Lower lobe of right lung (tissue), 2 donors: ENCODE results near the gene EFNB1. TPM values are rescaled to one million over a fixed set of nuclear protein-coding genes. Genes with fewer than 3 reads are reported as not detected.

Source experiments
- ATAC-seq, 2 donors: fragments of 200-7000 bp; cut with Tn5 transposase; one replicate each; pipeline ENCODE4 v1.9.1; 2020 to 2022; ENCODE audit warnings: mild to moderate bottlenecking in 2 of 2, moderate library complexity in 2 of 2
- DNase-seq: peaks from one replicate; pipeline ENCODE4 v3.0.0-alpha.2; 2020
- H3K27ac ChIP-seq: fragments of 200-600 bp; one replicate; pipeline ENCODE4 v1.8.0; 2022
- H3K27me3 ChIP-seq: fragments of 200-600 bp; one replicate; pipeline ENCODE4 v1.8.0; 2022; ENCODE audit warnings: low read depth
- H3K36me3 ChIP-seq: fragments of 200-600 bp; one replicate; pipeline ENCODE4 v1.8.0; 2022; ENCODE audit warnings: mild to moderate bottlenecking
- H3K4me1 ChIP-seq: fragments of 200-600 bp; one replicate; pipeline ENCODE4 v1.8.0; 2022
- H3K4me3 ChIP-seq: fragments of 200-600 bp; one replicate; pipeline ENCODE4 v1.8.0; 2022; ENCODE audit warnings: mild to moderate bottlenecking
- H3K9me3 ChIP-seq: fragments of 200-600 bp; one replicate; pipeline ENCODE4 v1.8.0; 2022
- intact Hi-C: fragments of 100-400 bp; cut with DNase I; formaldehyde crosslinking; loops from one replicate; pipeline ENCODE4 v1.11.0; 2022
- total RNA-seq: library from RNA; stranded (reverse); fragmentation: NEBNext Ultra II Directional; extraction: Animal tissue kit (Norgen Biotek cat#: 25700); gene quantifications from one replicate; pipeline ENCODE4 v1.2.1, GENCODE V29; 2021
- TF ChIP-seq, protein P1 (sequence below): fragments of 200-600 bp; IDR thresholded peaks from one replicate; pipeline ENCODE4 v1.8.0; 2022; ENCODE audit warnings: antibody characterized with exemption, mild to moderate bottlenecking
- donor health status: DM: no; HTN: yes; CAD: no; lungs with severe emphysema.

EFNB1 gene
- total RNA-seq, 1 donor from 2014 or later, result 36.5 TPM

DNA sequence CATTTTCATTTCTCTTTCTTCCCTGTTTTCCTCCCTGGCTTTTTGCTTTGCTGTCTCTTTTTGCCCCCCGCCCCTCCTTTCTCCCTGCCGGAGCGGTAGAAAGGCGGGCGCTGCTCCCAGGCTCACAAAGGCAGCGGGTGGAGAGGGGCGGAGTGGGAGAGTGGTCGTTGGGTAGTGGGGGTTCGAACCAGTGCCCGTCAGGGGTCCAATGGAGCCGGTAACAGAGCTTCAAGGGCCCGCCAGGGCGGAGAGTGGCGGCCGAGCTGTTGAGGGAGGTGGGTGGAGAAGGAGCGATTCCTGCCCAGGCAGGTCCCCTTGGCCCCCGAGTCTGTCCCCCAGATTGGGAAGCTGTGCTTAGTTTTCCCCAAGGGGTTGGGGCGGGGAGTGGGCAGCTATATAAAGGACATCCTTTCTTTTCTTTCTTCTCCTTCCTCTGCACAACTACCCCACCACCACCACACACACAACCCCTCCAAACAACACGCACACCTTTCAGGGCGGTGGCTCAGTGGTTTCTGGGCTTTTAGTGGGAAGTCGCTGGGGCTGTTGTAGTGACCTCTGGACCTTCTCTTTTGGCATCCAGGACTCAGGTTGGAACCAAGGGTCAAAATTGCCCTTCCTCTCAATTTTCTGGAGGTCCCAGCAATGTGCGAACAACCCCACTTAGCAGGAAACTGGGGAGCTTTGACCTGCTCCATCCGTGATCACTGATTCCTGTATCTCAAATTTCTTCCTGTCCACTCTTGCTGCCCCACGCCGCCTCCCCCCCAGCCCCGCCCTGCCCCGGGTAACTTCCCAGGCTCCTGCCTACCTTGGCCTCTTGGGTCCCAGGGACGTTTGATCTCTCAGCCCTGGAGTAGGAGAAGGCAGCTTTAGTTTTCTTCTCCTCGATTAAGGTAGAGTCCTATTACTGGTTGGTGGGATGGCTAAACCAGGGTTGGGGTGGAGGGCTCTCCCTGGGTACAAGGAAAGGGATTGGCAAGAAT lies 1.9 kb downstream of the EFNB1 start:
- peak overlapping the region; percentile 89 for H3K27ac ChIP-seq
- peak overlapping the region; percentile 75 for H3K4me3 ChIP-seq
- H3K36me3 ChIP-seq, result no peaks in the 10 kb centered on the region
- TF ChIP-seq, protein P1, sequence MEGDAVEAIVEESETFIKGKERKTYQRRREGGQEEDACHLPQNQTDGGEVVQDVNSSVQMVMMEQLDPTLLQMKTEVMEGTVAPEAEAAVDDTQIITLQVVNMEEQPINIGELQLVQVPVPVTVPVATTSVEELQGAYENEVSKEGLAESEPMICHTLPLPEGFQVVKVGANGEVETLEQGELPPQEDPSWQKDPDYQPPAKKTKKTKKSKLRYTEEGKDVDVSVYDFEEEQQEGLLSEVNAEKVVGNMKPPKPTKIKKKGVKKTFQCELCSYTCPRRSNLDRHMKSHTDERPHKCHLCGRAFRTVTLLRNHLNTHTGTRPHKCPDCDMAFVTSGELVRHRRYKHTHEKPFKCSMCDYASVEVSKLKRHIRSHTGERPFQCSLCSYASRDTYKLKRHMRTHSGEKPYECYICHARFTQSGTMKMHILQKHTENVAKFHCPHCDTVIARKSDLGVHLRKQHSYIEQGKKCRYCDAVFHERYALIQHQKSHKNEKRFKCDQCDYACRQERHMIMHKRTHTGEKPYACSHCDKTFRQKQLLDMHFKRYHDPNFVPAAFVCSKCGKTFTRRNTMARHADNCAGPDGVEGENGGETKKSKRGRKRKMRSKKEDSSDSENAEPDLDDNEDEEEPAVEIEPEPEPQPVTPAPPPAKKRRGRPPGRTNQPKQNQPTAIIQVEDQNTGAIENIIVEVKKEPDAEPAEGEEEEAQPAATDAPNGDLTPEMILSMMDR, result no peak
- no peaks in the 10 kb centered on the region for H3K27me3 ChIP-seq
- ATAC-seq (no peak), DNase-seq (no peak)
- H3K4me1 ChIP-seq, result peaks cover 5% of the 10 kb centered on the region
- intact Hi-C loops, result no loop called here
- H3K9me3 ChIP-seq, result no peaks in the 10 kb centered on the region

DNA sequence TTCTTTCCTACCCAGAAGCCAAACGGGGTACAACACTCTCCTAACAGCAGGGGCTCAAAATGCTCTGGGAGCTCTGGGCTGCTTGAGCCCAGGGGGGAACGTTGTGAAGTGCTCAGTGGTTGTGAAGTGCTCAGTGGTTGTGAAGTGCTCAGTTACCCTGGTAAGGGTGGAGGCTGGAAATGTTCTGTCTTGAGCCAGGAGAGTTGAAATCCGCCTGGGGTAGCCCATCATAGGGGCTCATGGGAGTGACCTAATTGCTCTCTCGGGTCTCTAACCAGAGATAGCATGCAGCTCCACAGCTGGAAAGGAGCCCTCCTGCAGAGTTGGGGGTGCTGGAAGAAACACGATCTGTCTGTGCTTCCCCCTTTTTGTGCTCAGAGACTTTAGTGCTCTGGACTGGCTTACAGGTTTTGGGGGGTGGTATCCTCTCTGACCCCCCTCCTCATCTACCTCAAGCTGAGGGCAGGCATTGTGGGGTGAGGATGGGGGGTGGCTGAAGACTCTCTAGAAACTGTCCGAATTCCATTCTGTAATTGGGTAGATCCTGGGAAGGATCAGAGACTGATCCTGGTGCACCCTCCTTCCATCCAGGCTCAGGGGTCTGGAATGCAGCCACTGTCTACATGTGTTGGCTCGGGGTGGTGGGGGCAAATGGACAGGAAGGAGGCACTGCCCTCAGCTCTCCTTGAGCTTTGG lies 2.7 kb downstream of the EFNB1 start:
- Histone ChIP-seq H3K4me1 (peaks cover 5% of the 10 kb centered on the region), H3K27me3 (no peaks in the 10 kb centered on the region), H3K9me3 (no peaks in the 10 kb centered on the region), H3K36me3 (no peaks in the 10 kb centered on the region), H3K4me3 (peak overlapping the region; percentile 75), H3K27ac (peak overlapping the region; percentile 31)
- TF ChIP-seq, protein P1, result no peak
- intact Hi-C loops, result no loop called here
- ATAC-seq (no peak), DNase-seq (no peak)

DNA sequence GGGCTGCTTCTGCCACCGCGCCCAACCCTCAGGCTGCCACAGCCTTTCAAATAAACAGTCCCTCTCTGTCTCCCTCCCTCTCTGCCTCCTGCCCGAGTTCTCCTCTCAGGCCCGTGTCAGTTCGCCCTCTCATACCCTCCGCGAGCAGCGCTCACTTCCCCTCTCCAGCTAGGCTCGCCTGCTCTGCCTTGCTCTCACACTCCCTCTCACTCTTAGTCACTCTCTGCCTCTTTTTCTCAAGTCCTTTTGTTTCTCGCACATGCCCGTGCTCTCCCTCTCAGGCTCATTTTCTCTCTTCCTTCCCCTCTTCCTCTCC lies 3.2 kb downstream of the EFNB1 start:
- Histone ChIP-seq H3K36me3 (no peaks in the 10 kb centered on the region), H3K4me3 (peak overlapping the region; percentile 75), H3K27me3 (no peaks in the 10 kb centered on the region), H3K4me1 (peaks cover 5% of the 10 kb centered on the region), H3K27ac (peak overlapping the region; percentile 31), H3K9me3 (no peaks in the 10 kb centered on the region)
- ATAC-seq (peak in 1 of 2 donors; percentile 27), DNase-seq (peak; percentile 58)
- intact Hi-C loops, result no loop called here
- TF ChIP-seq, protein P1, result no peak

DNA sequence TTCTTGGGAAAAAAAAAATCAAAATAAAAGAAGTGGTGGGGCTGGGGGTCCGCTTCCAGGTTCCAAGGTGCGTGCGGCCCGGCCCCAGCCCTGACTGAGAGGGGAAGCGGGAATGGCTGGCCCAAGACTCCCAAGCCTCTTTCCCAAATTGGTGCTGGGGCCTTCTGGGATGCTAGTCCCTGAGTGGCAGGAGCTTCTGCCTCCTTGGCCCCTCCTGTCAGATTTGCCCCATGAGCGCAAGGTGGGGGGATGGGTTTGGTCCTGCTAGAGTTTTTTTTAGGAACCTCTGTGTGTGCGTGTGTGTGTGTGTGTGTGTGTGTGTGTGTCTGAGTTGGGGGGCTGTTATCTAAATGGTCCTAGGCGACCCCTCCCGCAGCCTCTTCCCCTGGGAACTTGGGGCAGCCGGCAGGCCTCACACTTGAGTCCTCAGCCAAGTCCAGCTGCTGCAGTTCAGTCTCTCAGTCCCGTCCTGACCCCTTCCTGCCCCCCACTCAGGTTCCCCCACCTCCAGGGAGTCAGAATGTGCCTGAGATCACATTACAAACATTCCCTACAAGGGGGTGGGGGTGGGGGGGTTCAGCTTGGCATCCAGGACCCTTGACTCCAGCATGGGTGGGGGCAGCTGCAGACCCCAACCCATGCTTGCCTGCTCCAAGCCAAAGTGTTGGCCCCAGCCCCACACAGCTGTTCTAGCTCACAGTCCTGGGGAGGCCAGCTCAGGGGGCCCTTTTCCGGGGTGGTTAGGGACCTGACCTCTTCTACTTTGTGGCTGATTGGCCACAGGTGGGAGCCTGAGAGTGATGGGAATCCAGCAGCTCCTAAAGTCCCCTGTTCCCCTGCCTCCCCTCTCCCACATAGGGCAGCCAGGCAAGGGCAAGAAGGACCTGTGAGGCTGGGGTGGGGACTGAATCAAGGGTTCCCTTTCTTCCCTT lies 4.0 kb downstream of the EFNB1 start:
- Histone ChIP-seq H3K27me3 (no peaks in the 10 kb centered on the region), H3K27ac (no peak overlapping the region), H3K4me3 (peak overlapping the region; percentile 75), H3K36me3 (no peaks in the 10 kb centered on the region), H3K4me1 (peaks cover 5% of the 10 kb centered on the region), H3K9me3 (no peaks in the 10 kb centered on the region)
- intact Hi-C loops, result no loop called here
- DNase-seq, result no peak
- TF ChIP-seq, protein P1, result no peak
- ATAC-seq, result no peak

DNA sequence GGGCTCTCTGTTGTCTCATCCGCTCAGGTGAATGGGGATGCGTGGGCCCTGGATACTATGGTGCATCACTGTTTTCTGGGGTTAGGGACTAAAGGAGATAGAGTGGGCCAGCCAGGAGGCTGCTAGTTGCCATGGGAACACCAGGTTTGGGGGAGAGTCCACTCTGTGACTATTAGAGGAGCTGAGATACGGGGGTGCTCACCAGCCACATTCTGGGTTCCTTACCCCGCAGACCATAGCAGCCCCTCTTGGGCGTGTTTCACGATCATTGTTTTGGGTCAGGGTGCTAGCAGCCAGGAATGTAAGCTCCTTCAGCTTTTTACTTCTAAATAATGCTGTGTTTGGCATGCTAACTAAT lies 4.6 kb downstream of the EFNB1 start:
- H3K4me1 ChIP-seq, result peaks cover under 1% of the 10 kb centered on the region
- peak overlapping the region; percentile 75 for H3K4me3 ChIP-seq
- H3K9me3 ChIP-seq, result no peaks in the 10 kb centered on the region
- intact Hi-C loops, result no loop called here
- ATAC-seq (no peak), DNase-seq (no peak)
- no peaks in the 10 kb centered on the region for H3K36me3 ChIP-seq
- H3K27ac ChIP-seq, result no peak overlapping the region
- H3K27me3 ChIP-seq, result no peaks in the 10 kb centered on the region
- TF ChIP-seq, protein P1, result no peak
